ENCODE results near the gene TRDN. TPM values are rescaled to one million over a fixed set of nuclear protein-coding genes. Genes with fewer than 3 reads are reported as not detected.

TRDN gene
- total RNA-seq, 1 experiment from 2014 or later: 10.4 TPM

- Histone ChIP-seq H3K4me1 (ENCODE audit: insufficient read depth, low read length) (no peaks in the 10 kb centered on the region), H4K91ac (ENCODE audit: insufficient read length, low read depth, low read length) (no peak overlapping the region), H2BK20ac (ENCODE audit: low read depth, low read length, poor library complexity, severe bottlenecking) (no peak overlapping the region), H3K14ac (ENCODE audit: insufficient read depth, low read length) (no peak overlapping the region), H3K4ac (ENCODE audit: low read depth, low read length) (no peak overlapping the region), H3K23ac (ENCODE audit: insufficient read length, low read depth, low read length) (no peak overlapping the region), H3K23me2 (ENCODE audit: insufficient read length, low read depth, low read length, poor library complexity, severe bottlenecking) (no peaks in the 10 kb centered on the region), H3K18ac (ENCODE audit: insufficient read length, low read depth, low read length) (no peak overlapping the region), H4K5ac (ENCODE audit: insufficient read length, low read depth, low read length) (no peak overlapping the region), H3K79me1 (ENCODE audit: insufficient read depth, low read depth, low read length, poor library complexity, severe bottlenecking) (no peaks in the 10 kb centered on the region), H4K20me1 (ENCODE audit: control insufficient read depth, insufficient read depth, insufficient read length) (no peaks in the 10 kb centered on the region), H3T11ph (ENCODE audit: low read length) (no peak overlapping the region), H2BK12ac (ENCODE audit: insufficient read length, low read depth, low read length) (no peak overlapping the region), H4K8ac (replicated peaks; ENCODE audit: insufficient read length, low read depth, low read length) (no peak overlapping the region), H2BK15ac (ENCODE audit: low read depth, low read length) (no peak overlapping the region), H3K9ac (ENCODE audit: extremely low read depth, insufficient read length, low read length) (no peak overlapping the region), H2AFZ (ENCODE audit: low read length) (no peak overlapping the region), H3K4me2 (ENCODE audit: insufficient read depth, insufficient read length, low read length) (no peak overlapping the region), H2BK5ac (ENCODE audit: insufficient read length, low read length) (no peak overlapping the region), H3K27ac (ENCODE audit: insufficient read length, low read depth, low read length) (no peak overlapping the region), H2BK120ac (ENCODE audit: low read depth, low read length, poor library complexity, severe bottlenecking) (no peak overlapping the region), H3K9me3 (ENCODE audit: control insufficient read depth, low read depth, low read length) (no peaks in the 10 kb centered on the region), H3K27me3 (ENCODE audit: insufficient read depth, low read length) (no peaks in the 10 kb centered on the region), H3K56ac (ENCODE audit: insufficient read length, low read depth, low read length) (no peak overlapping the region), H2AK5ac (ENCODE audit: insufficient read length, low read length) (no peak overlapping the region), H3K79me2 (ENCODE audit: insufficient read depth, low read length) (no peaks in the 10 kb centered on the region)
- no peak for DNase-seq
- WGBS (ENCODE audit: extremely low coverage, insufficient read length, low lambda C conversion rate): no CpG with 5 or more reads among the region's 2 CpGs
- TF ChIP-seq CTCF (conservative IDR thresholded peaks at IDR 0.05): no peak
- H3K36me3 Mint-ChIP-seq (ENCODE audit: insufficient read depth in 1 of 3, low read depth in 3 of 3): no peaks in the 10 kb centered on the region
- H3K4me1 Mint-ChIP-seq: no peaks in the 10 kb centered on the region
- no peaks in the 10 kb centered on the region for H3K9me3 Mint-ChIP-seq
- no peak overlapping the region; a peak in 1 of 7 replicates for H3K27ac Mint-ChIP-seq
- H3K27me3 Mint-ChIP-seq (ENCODE audit: low read depth): no peaks in the 10 kb centered on the region; the same call in 1 of the 2 replicates
- no peak overlapping the region for H3K4me3 Mint-ChIP-seq
These were observed 330.4 kb downstream of the TRDN start for GRCh38 chr6:123306334-123306733.
